ENCODE data around the gene CDC7. TPM values are rescaled to one million over a fixed set of nuclear protein-coding genes. Genes with fewer than 3 reads are reported as not detected.

Gene CDC7
- total and polyA plus RNA-seq, 4 donors, result 3.6 to 8.3 (median 4.6) TPM

- Histone ChIP-seq H3K27me3 (ENCODE audit: control insufficient read depth in 3 of 3, insufficient read depth in 3 of 3, low read length in 2 of 3) (no peaks in the 10 kb centered on the region), H3K9me3 (ENCODE audit: control insufficient read depth in 4 of 4, insufficient read depth in 3 of 4, low read length in 3 of 4) (no peaks in the 10 kb centered on the region), H3K4me1 (ENCODE audit: control insufficient read depth in 5 of 5, insufficient read depth in 5 of 5, low read length in 5 of 5) (peaks cover 0 to 24% (median 0%) of the 10 kb centered on the region in 5 donors), H3K9ac (ENCODE audit: insufficient read depth in 1 of 2, low read length in 2 of 2) (no peak overlapping the region), H3K4me3 (no peak overlapping the region), H3K27ac (ENCODE audit: low read depth in 1 of 2, low read length in 1 of 2) (no peak overlapping the region), H3K36me3 (ENCODE audit: control insufficient read depth in 4 of 4, insufficient read depth in 4 of 4, low read length in 4 of 4) (no peaks in the 10 kb centered on the region)
- ATAC-seq (ENCODE audit: insufficient read depth, low FRiP score) (no peak), DNase-seq (no peak)
- 95 to 96% methylated on average over 2 of the region's 2 CpGs for WGBS, 2 donors
- TF ChIP-seq CTCF (IDR thresholded peaks at IDR 0.05; ENCODE audit: control extremely low read depth, extremely low read depth), result no peak
Observed at GRCh38 chr1:91499346-91499745, 1.3 kb upstream of the CDC7 start.

GRCh38 chr1:91499904-91500755, 521 bp upstream of the CDC7 start:
- Histone ChIP-seq H3K4me1 (ENCODE audit: control insufficient read depth in 5 of 5, insufficient read depth in 5 of 5, low read length in 5 of 5) (peaks cover 0 to 24% (median 0%) of the 10 kb centered on the region in 5 donors), H3K4me3 (peak overlapping the region; percentile 52), H3K9ac (ENCODE audit: insufficient read depth in 1 of 2, low read length in 2 of 2) (peak overlapping the region in 1 of 2 donors; percentile 82), H3K36me3 (ENCODE audit: control insufficient read depth in 4 of 4, insufficient read depth in 4 of 4, low read length in 4 of 4) (no peaks in the 10 kb centered on the region), H3K27me3 (ENCODE audit: control insufficient read depth in 3 of 3, insufficient read depth in 3 of 3, low read length in 2 of 3) (no peaks in the 10 kb centered on the region), H3K9me3 (ENCODE audit: control insufficient read depth in 4 of 4, insufficient read depth in 3 of 4, low read length in 3 of 4) (no peaks in the 10 kb centered on the region), H3K27ac (ENCODE audit: low read depth in 1 of 2, low read length in 1 of 2) (peak overlapping the region; percentile 69 to 94)
- no peak for TF ChIP-seq CTCF (IDR thresholded peaks at IDR 0.05; ENCODE audit: control extremely low read depth, extremely low read depth)
- whole genome bisulfite sequencing, 2 donors, result 12 to 15% methylated on average over 14 of the region's 14 CpGs
- ATAC-seq (ENCODE audit: insufficient read depth, low FRiP score), result no peak
- no peak for DNase-seq

GRCh38 chr1:91501523-91501851, 836 bp downstream of the CDC7 start:
- Histone ChIP-seq H3K4me3 (peak overlapping the region; percentile 52), H3K36me3 (ENCODE audit: control insufficient read depth in 4 of 4, insufficient read depth in 4 of 4, low read length in 4 of 4) (no peaks in the 10 kb centered on the region), H3K27ac (ENCODE audit: low read depth in 1 of 2, low read length in 1 of 2) (peak overlapping the region; percentile 69 to 94), H3K27me3 (ENCODE audit: control insufficient read depth in 3 of 3, insufficient read depth in 3 of 3, low read length in 2 of 3) (no peaks in the 10 kb centered on the region), H3K9me3 (ENCODE audit: control insufficient read depth in 4 of 4, insufficient read depth in 3 of 4, low read length in 3 of 4) (no peaks in the 10 kb centered on the region), H3K4me1 (ENCODE audit: control insufficient read depth in 5 of 5, insufficient read depth in 5 of 5, low read length in 5 of 5) (peaks cover 0 to 24% (median 0%) of the 10 kb centered on the region in 5 donors), H3K9ac (ENCODE audit: insufficient read depth in 1 of 2, low read length in 2 of 2) (peak overlapping the region in 1 of 2 donors; percentile 83)
- WGBS, 2 donors, result 0% methylated on average over 9 of the region's 9 CpGs
- ATAC-seq (ENCODE audit: insufficient read depth, low FRiP score) (no peak), DNase-seq (no peak)
- TF ChIP-seq CTCF (IDR thresholded peaks at IDR 0.05; ENCODE audit: control extremely low read depth, extremely low read depth), result no peak

All from lung (tissue), 12 donors.